ENCODE measurements around the gene ELMO1.

Gene ELMO1

GRCh38 chr7:37061849-37062559 is 386.7 kb downstream of the ELMO1 start:
- in situ Hi-C loops (cut with MboI; ENCODE audit: low pct_unique_long_range_greater_than_20kb, low sequenced_read_pairs, unreplicated experiment), result no loop called here
- TF ChIP-seq CTCF (IDR thresholded peaks at IDR 0.05; ENCODE audit: extremely low read depth, insufficient read depth, missing control alignments), result no peak
- DNase-seq (ENCODE audit: low spot score), result no peak

- no peak for DNase-seq (ENCODE audit: low spot score)
- in situ Hi-C loops (cut with MboI; ENCODE audit: low pct_unique_long_range_greater_than_20kb, low sequenced_read_pairs, unreplicated experiment), result no loop called here
- no peak for TF ChIP-seq CTCF (IDR thresholded peaks at IDR 0.05; ENCODE audit: extremely low read depth, insufficient read depth, missing control alignments)
Measured at GRCh38 chr7:37056234-37056912, 392.3 kb downstream of the ELMO1 start.

GRCh38 chr7:37054624-37055241 is 393.9 kb downstream of the ELMO1 start:
- in situ Hi-C loops (cut with MboI; ENCODE audit: low pct_unique_long_range_greater_than_20kb, low sequenced_read_pairs, unreplicated experiment), result no loop called here
- no peak for DNase-seq (ENCODE audit: low spot score)
- no peak for TF ChIP-seq CTCF (IDR thresholded peaks at IDR 0.05; ENCODE audit: extremely low read depth, insufficient read depth, missing control alignments)

GRCh38 chr7:37052705-37053104 is 396.0 kb downstream of the ELMO1 start:
- no peak for TF ChIP-seq CTCF (IDR thresholded peaks at IDR 0.05; ENCODE audit: extremely low read depth, insufficient read depth, missing control alignments)
- in situ Hi-C loops (cut with MboI; ENCODE audit: low pct_unique_long_range_greater_than_20kb, low sequenced_read_pairs, unreplicated experiment), result no loop called here
- DNase-seq (ENCODE audit: low spot score), result no peak

- in situ Hi-C loops (cut with MboI; ENCODE audit: low pct_unique_long_range_greater_than_20kb, low sequenced_read_pairs, unreplicated experiment), result no loop called here
- TF ChIP-seq CTCF (IDR thresholded peaks at IDR 0.05; ENCODE audit: extremely low read depth, insufficient read depth, missing control alignments), result no peak
- DNase-seq (ENCODE audit: low spot score), result no peak
Measured at GRCh38 chr7:37050801-37051200, 397.9 kb downstream of the ELMO1 start.

- no peak for TF ChIP-seq CTCF (IDR thresholded peaks at IDR 0.05; ENCODE audit: extremely low read depth, insufficient read depth, missing control alignments)
- DNase-seq (ENCODE audit: low spot score), result no peak
- in situ Hi-C loops (cut with MboI; ENCODE audit: low pct_unique_long_range_greater_than_20kb, low sequenced_read_pairs, unreplicated experiment), result no loop called here
Measured at GRCh38 chr7:37048674-37049073, 400.0 kb downstream of the ELMO1 start.

All from GM13977 (cell line).